Esophagus squamous epithelium (tissue), 5 donors: ENCODE measurements around the gene ADRM1. TPM values are rescaled to one million over a fixed set of nuclear protein-coding genes. Genes with fewer than 3 reads are reported as not detected.

Source experiments
- DNase-seq: peaks from one replicate; lab custom pipeline; 2025; lab: John Stamatoyannopoulos, UW
- H3K27ac ChIP-seq, 4 donors: fragments of 200-600 bp; sonication (generic); one replicate each; pipeline ENCODE4 v1.5.1; 2016 to 2019; ENCODE audit warnings: mild to moderate bottlenecking in 1 of 4
- H3K27me3 ChIP-seq, 4 donors: fragments of 200-600 bp; sonication (generic); 1 replicate in 3 of 4; 2 replicates in 1 of 4; pipeline versions ENCODE4 v1.5.1 to v1.6.0; 2017 to 2021; ENCODE audit warnings: antibody characterized with exemption in 1 of 4
- H3K36me3 ChIP-seq, 3 donors: fragments of 200-600 bp; sonication (generic); one replicate each; pipeline ENCODE4 v1.5.1; 2016 to 2019
- H3K4me1 ChIP-seq, 3 donors: fragments of 200-600 bp; sonication (generic); one replicate each; pipeline ENCODE4 v1.5.1; 2017 to 2019
- H3K4me3 ChIP-seq, 4 donors: fragments of 200-600 bp; sonication (generic); 1 replicate in 3 of 4; 2 replicates in 1 of 4; pipeline ENCODE4 v1.5.1; 2016 to 2019; ENCODE audit warnings: mild to moderate bottlenecking in 2 of 4, moderate library complexity in 1 of 4
- H3K9me3 ChIP-seq, 3 donors: fragments of 200-600 bp; sonication (generic); one replicate each; pipeline ENCODE4 v1.5.1; 2016 to 2019
- POLR2A ChIP-seq, 4 donors: fragments of 450-650 bp; IDR thresholded peaks; one replicate each; pipeline ENCODE4 v1.6.1; 2017; ENCODE audit warnings: antibody characterized with exemption in 4 of 4, mild to moderate bottlenecking in 4 of 4, moderate library complexity in 3 of 4
- WGBS, 2 donors: methylation state at CpG; one replicate each; pipeline ENCODE4 v1.1.5; 2018; 5-methylcytosine and 5-hydroxymethylcytosine counted together
- intact Hi-C: fragments of 100-400 bp; cut with DNase I; formaldehyde crosslinking; loops from one replicate; pipeline ENCODE4 v1.15.0; 2022
- total RNA-seq, 4 donors: library from RNA; depleted of rRNA; stranded (reverse); fragments of >200 nt; gene quantifications; one replicate each; pipeline ENCODE4 v1.1.0, GENCODE V29; 2016
- TF ChIP-seq, protein P1 (sequence below), 6 experiments: fragments of 450-650 bp in 4 of 6; fragments of 200-600 bp in 2 of 6; sonication (generic) in 2 of 6; IDR thresholded peaks; one replicate each; pipeline ENCODE4 v1.5.1; 2016 to 2019; ENCODE audit warnings: antibody characterized with exemption in 6 of 6, mild to moderate bottlenecking in 4 of 6, moderate library complexity in 4 of 6
- donor health status: DM: yes; HTN: yes; CAD: no.

ADRM1 gene
- total RNA-seq, 4 donors from 2014 or later = 126 to 173 (median 133) TPM

DNA sequence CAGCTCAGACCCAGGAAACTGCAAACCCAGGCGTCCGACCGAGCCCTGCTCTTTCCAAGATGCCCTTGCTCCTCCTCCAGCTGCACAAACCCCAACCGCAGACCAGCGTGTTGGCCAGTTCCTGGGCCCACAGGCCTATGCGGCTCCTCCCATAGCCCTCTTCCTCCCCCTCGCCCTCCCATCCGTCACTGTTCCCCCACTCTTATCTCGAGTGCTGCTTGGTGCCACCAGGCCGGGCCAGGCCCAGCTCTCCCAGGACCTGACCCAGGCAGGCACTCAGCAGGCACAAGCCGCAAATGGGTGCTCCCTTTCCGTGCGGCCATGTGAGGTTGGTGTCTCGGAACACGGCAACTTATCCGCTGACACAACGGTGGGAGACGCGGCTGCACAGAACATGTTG is 28.6 kb downstream of the ADRM1 start:
- no peaks in the 10 kb centered on the region for H3K9me3 ChIP-seq
- no peak overlapping the region for H3K4me3 ChIP-seq
- TF ChIP-seq, protein P1, sequence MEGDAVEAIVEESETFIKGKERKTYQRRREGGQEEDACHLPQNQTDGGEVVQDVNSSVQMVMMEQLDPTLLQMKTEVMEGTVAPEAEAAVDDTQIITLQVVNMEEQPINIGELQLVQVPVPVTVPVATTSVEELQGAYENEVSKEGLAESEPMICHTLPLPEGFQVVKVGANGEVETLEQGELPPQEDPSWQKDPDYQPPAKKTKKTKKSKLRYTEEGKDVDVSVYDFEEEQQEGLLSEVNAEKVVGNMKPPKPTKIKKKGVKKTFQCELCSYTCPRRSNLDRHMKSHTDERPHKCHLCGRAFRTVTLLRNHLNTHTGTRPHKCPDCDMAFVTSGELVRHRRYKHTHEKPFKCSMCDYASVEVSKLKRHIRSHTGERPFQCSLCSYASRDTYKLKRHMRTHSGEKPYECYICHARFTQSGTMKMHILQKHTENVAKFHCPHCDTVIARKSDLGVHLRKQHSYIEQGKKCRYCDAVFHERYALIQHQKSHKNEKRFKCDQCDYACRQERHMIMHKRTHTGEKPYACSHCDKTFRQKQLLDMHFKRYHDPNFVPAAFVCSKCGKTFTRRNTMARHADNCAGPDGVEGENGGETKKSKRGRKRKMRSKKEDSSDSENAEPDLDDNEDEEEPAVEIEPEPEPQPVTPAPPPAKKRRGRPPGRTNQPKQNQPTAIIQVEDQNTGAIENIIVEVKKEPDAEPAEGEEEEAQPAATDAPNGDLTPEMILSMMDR (IDR thresholded peaks at IDR 0.05) = no peak
- TF ChIP-seq POLR2A (IDR thresholded peaks at IDR 0.05) = no peak
- H3K27ac ChIP-seq = no peak overlapping the region
- intact Hi-C loops = no loop called here
- peaks cover 0 to 8% (median 0%) of the 10 kb centered on the region in 3 donors for H3K4me1 ChIP-seq
- DNase-seq = no peak
- H3K36me3 ChIP-seq = peaks cover 49 to 100% (median 83%) of the 10 kb centered on the region in 3 donors
- H3K27me3 ChIP-seq = no peaks in the 10 kb centered on the region
- 84 to 89% methylated on average over 6 to 15 of the region's 19 CpGs for WGBS, 2 donors

DNA sequence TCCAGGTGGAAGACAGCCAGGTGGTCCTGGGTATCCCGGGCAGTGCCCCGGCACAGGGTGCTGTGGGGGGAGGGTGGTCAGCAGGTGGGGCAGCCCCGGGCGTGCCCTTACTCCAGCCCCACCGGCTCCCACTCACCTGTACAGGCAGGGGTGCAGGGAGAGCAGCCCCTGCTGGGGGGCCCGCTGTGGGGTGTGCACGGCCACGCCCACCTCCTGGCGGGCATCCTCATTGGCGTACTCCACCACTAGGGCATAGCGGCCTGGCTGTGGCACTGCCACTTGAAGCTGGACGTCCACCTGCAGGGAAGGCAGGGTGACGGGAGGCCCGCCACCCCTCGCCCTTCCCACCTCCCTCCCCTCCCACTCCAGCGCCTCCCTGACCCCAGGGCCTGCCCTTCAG is 29.6 kb downstream of the ADRM1 start:
- Histone ChIP-seq H3K36me3 (peaks cover 58 to 100% (median 73%) of the 10 kb centered on the region in 3 donors), H3K4me3 (no peak overlapping the region), H3K27ac (no peak overlapping the region), H3K9me3 (no peaks in the 10 kb centered on the region), H3K4me1 (peaks cover 0 to 8% (median 0%) of the 10 kb centered on the region in 3 donors), H3K27me3 (no peaks in the 10 kb centered on the region)
- TF ChIP-seq, protein P1 (IDR thresholded peaks at IDR 0.05) = no peak
- no peak for TF ChIP-seq POLR2A (IDR thresholded peaks at IDR 0.05)
- intact Hi-C loops = no loop called here
- 80% methylated on average over 3 of the region's 16 CpGs; no CpG with 5 or more reads in 1 of the 2 donors for WGBS, 2 donors
- no peak for DNase-seq

DNA sequence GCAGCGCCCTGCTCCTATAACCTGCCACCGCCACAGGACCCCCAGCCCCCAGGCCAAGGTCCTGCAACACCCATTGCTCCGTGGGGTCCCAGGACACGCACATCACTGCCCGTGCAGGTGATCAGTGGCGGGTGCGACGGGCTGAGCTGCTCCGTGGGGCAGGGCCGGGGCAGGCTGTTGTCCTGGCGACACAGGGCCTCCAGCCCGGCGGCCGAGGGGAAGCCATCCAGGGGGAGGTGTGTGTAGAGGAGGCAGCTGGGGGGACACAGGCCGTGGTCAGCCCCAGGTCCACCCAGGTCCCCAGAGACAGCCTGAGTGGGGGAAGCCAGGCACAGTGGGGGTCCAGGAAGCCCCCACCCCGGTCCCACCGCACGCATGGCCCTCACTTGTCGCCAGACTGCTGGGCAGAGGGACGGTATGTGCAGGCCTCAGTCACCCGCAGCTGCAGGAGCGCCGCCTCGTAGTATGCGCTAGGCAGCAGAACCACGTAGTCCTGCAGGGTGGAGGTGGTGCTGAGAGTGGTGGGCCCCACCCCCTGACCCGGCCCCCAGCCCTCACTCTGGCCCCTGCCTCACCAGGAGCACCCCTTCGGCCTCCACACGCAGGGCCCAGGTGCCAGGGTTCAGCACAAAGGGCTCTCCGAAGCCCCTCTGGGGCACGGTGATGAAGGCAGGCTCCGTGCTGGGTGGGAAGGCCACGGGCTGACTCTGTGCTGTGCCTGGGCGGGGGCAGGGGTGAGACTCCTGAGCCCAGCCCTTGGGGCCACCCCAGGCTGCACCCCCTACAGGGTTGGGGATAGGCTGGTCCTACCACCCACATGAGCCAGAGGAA is 30.4 kb downstream of the ADRM1 start:
- H3K27me3 ChIP-seq = no peaks in the 10 kb centered on the region
- intact Hi-C loops = no loop called here
- whole genome bisulfite sequencing, 2 donors = no CpG with 5 or more reads among the region's 34 CpGs
- H3K4me3 ChIP-seq = no peak overlapping the region
- H3K9me3 ChIP-seq = no peaks in the 10 kb centered on the region
- H3K36me3 ChIP-seq = peaks cover 62 to 100% (median 73%) of the 10 kb centered on the region in 3 donors
- no peak for DNase-seq
- TF ChIP-seq, protein P1 (IDR thresholded peaks at IDR 0.05) = no peak
- TF ChIP-seq POLR2A (IDR thresholded peaks at IDR 0.05) = no peak
- no peak overlapping the region for H3K27ac ChIP-seq
- peaks cover 0 to 8% (median 0%) of the 10 kb centered on the region in 3 donors for H3K4me1 ChIP-seq

DNA sequence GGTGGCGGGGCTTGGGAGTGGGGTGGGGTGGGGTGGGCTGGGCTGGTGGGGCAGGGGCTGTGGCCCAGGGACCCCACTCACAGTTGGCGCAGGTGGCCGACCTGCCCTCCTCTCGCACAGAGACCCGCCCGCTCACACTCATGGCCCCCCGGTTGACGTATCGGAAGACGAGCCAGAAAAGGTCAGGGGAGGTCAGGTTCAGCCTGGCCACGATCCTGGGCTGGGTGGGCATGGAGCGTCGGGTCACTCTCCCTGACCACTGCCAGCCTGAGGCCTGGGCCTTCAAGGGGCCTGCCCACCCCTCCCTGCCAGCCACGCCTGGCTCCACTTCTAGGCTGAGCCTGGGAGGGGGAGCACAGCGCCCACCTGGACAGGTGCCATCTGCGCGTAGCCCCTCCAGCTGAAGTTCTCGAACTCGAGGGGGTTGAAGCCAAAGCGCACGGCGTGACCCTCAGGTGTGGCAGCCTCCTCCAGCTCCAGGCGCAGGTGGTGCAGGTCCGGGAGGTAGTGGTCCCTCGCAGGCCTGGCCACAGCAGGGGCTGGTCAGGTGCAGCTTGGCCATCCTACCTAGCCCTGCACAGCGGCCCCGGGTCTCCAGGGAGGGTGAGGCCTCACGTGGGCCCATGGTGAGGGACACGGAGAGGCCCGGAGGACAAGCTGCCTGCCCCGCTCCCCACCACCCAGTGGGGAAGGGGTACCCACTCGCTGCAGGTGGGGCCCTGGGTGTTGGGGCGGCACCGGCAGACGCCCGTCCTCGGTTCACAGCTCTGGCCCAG is 31.2 kb downstream of the ADRM1 start:
- intact Hi-C loops = no loop called here
- peaks cover 58 to 100% (median 68%) of the 10 kb centered on the region in 3 donors for H3K36me3 ChIP-seq
- H3K27me3 ChIP-seq = no peaks in the 10 kb centered on the region
- H3K27ac ChIP-seq = no peak overlapping the region
- 40 to 80% methylated on average over 2 to 3 of the region's 37 CpGs for WGBS, 2 donors
- no peak for DNase-seq
- H3K4me1 ChIP-seq = peaks cover 0 to 8% (median 0%) of the 10 kb centered on the region in 3 donors
- TF ChIP-seq, protein P1 (IDR thresholded peaks at IDR 0.05) = no peak
- no peak for TF ChIP-seq POLR2A (IDR thresholded peaks at IDR 0.05)
- no peak overlapping the region for H3K4me3 ChIP-seq
- H3K9me3 ChIP-seq = no peaks in the 10 kb centered on the region
